ENCODE data around the gene HOXB7. TPM values are rescaled to one million over a fixed set of nuclear protein-coding genes. Genes with fewer than 3 reads are reported as not detected.

HOXB7 gene
- total RNA-seq, 2 donors from 2014 or later: 0.52 TPM; not detected in 1

- Histone ChIP-seq H3K36me3 (replicated peaks in 1 of 2; ENCODE audit: insufficient read depth in 1 of 2, low read depth in 2 of 2) (no peaks in the 10 kb centered on the region), H3K9me3 (no peaks in the 10 kb centered on the region), H3K27me3 (peaks cover 0 to 36% of the 10 kb centered on the region in 2 donors), H3K27ac (no peak overlapping the region), H3K4me1 (peaks cover 19% of the 10 kb centered on the region), H3K4me3 (no peak overlapping the region)
- no peak for ATAC-seq
- DNase-seq: no peak
- TF ChIP-seq CTCF (IDR thresholded peaks at IDR 0.05) (no peak), POLR2A (IDR thresholded peaks at IDR 0.05) (no peak)
- intact Hi-C loops (cut with DNase I): no loop called here
- WGBS, 2 donors: 54 to 61% methylated on average over 5 to 6 of the region's 6 CpGs
Observed at GRCh38 chr17:48567209-48567608, 43.6 kb downstream of the HOXB7 start.

- Histone ChIP-seq H3K27ac (no peak overlapping the region), H3K4me3 (no peak overlapping the region), H3K4me1 (peaks cover 24% of the 10 kb centered on the region), H3K36me3 (replicated peaks in 1 of 2; ENCODE audit: insufficient read depth in 1 of 2, low read depth in 2 of 2) (no peaks in the 10 kb centered on the region), H3K27me3 (peaks cover 0 to 37% of the 10 kb centered on the region in 2 donors), H3K9me3 (no peaks in the 10 kb centered on the region)
- TF ChIP-seq CTCF (IDR thresholded peaks at IDR 0.05) (no peak), POLR2A (IDR thresholded peaks at IDR 0.05) (no peak)
- ATAC-seq (no peak), DNase-seq (no peak)
- intact Hi-C loops (cut with DNase I): no loop called here
- 36 to 46% methylated on average over 2 of the region's 2 CpGs for WGBS, 2 donors
Observed at GRCh38 chr17:48566717-48567116, 44.1 kb downstream of the HOXB7 start.

- Histone ChIP-seq H3K27ac (no peak overlapping the region), H3K36me3 (replicated peaks in 1 of 2; ENCODE audit: insufficient read depth in 1 of 2, low read depth in 2 of 2) (no peaks in the 10 kb centered on the region), H3K9me3 (no peaks in the 10 kb centered on the region), H3K27me3 (peaks cover 0 to 37% of the 10 kb centered on the region in 2 donors), H3K4me1 (peaks cover 23% of the 10 kb centered on the region), H3K4me3 (no peak overlapping the region)
- WGBS, 2 donors: 57% methylated on average over 4 of the region's 4 CpGs
- TF ChIP-seq CTCF (IDR thresholded peaks at IDR 0.05) (no peak), POLR2A (IDR thresholded peaks at IDR 0.05) (no peak)
- no peak for DNase-seq
- intact Hi-C loops (cut with DNase I): no loop called here
- no peak for ATAC-seq
Observed at GRCh38 chr17:48565925-48566710, 44.7 kb downstream of the HOXB7 start.

GRCh38 chr17:48565022-48565554 is 45.7 kb downstream of the HOXB7 start:
- peaks cover 17% of the 10 kb centered on the region for H3K4me1 ChIP-seq
- H3K36me3 ChIP-seq (replicated peaks in 1 of 2; ENCODE audit: insufficient read depth in 1 of 2, low read depth in 2 of 2): no peaks in the 10 kb centered on the region
- intact Hi-C loops (cut with DNase I): no loop called here
- H3K27ac ChIP-seq: no peak overlapping the region
- TF ChIP-seq POLR2A (IDR thresholded peaks at IDR 0.05) (no peak), CTCF (IDR thresholded peaks at IDR 0.05) (no peak)
- no peak for ATAC-seq
- peaks cover 0 to 30% of the 10 kb centered on the region in 2 donors for H3K27me3 ChIP-seq
- no peak overlapping the region for H3K4me3 ChIP-seq
- no peaks in the 10 kb centered on the region for H3K9me3 ChIP-seq
- WGBS, 2 donors: 67 to 73% methylated on average over 2 of the region's 2 CpGs
- DNase-seq: no peak
